HL-60 (cell line): ENCODE results near the gene PROC.

Experiments used
- DNase-seq, 2 experiments: peaks; one replicate each; pipeline ENCODE4 v3.0.0-alpha.2; 2010 to 2020; ENCODE audit warnings: low read depth in 1 of 2, low spot score in 1 of 2
- H3K27ac ChIP-seq: fragments of 250-450 bp; sonication (Bioruptor Pico); replicated peaks from 2 replicates; pipeline ENCODE4 v1.5.1; 2020; ENCODE audit warnings: mild to moderate bottlenecking, moderate library complexity
- H3K27me3 ChIP-seq: fragments of 250-450 bp; sonication (Bioruptor Pico); 2 replicates; pipeline ENCODE4 v1.5.1; 2021; ENCODE audit warnings: mild to moderate bottlenecking, moderate library complexity; ENCODE audit not compliant: insufficient read depth, poor library complexity, severe bottlenecking
- H3K4me3 ChIP-seq: replicated peaks from 2 replicates; pipeline ENCODE4 v1.5.1; 2011; ENCODE audit warnings: mild to moderate bottlenecking, control low read depth, low read length; ENCODE audit not compliant: insufficient read depth
- GABPA ChIP-seq: IDR thresholded peaks from 2 replicates; pipeline ENCODE4 v1.6.1; 2012; ENCODE audit warnings: low read depth
- POLR2AphosphoS5 ChIP-seq: IDR thresholded peaks from 2 replicates; pipeline ENCODE4 v1.6.1; 2012; ENCODE audit warnings: low read depth
- SPI1 ChIP-seq: IDR thresholded peaks from 2 replicates; pipeline ENCODE4 v1.6.1; 2012; ENCODE audit warnings: low read depth, mild to moderate bottlenecking, borderline replicate concordance
- TF ChIP-seq, protein P1 (sequence below): IDR thresholded peaks from 2 replicates; pipeline ENCODE4 v1.6.1; 2012; ENCODE audit warnings: low read depth; ENCODE audit not compliant: insufficient replicate concordance
- TF ChIP-seq, protein P2 (sequence below): IDR thresholded peaks from one replicate; pipeline ENCODE4 v1.5.1; 2011; ENCODE audit warnings: low read length, control low read depth, inconsistent platforms; ENCODE audit not compliant: insufficient read depth

The PROC gene

DNA sequence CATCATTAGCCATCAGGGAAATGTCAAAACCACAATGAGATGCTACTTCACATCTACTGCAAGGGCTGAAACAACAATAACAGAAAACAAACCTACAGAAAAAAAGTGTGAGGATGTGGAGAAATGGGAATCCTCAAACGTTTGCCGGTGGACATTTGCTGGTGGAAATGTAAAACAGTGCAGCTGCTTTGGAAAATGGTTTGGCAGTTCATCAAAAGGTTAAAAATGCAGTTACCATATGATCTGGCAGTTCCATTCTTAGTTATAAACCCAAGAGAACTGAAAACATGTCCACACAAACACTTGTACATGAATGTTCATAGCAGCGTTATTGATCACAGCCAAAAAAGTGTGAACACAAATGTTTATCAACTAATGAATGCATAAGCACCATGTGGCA, 44.2 kb downstream of the PROC start:
- TF ChIP-seq, protein P1, sequence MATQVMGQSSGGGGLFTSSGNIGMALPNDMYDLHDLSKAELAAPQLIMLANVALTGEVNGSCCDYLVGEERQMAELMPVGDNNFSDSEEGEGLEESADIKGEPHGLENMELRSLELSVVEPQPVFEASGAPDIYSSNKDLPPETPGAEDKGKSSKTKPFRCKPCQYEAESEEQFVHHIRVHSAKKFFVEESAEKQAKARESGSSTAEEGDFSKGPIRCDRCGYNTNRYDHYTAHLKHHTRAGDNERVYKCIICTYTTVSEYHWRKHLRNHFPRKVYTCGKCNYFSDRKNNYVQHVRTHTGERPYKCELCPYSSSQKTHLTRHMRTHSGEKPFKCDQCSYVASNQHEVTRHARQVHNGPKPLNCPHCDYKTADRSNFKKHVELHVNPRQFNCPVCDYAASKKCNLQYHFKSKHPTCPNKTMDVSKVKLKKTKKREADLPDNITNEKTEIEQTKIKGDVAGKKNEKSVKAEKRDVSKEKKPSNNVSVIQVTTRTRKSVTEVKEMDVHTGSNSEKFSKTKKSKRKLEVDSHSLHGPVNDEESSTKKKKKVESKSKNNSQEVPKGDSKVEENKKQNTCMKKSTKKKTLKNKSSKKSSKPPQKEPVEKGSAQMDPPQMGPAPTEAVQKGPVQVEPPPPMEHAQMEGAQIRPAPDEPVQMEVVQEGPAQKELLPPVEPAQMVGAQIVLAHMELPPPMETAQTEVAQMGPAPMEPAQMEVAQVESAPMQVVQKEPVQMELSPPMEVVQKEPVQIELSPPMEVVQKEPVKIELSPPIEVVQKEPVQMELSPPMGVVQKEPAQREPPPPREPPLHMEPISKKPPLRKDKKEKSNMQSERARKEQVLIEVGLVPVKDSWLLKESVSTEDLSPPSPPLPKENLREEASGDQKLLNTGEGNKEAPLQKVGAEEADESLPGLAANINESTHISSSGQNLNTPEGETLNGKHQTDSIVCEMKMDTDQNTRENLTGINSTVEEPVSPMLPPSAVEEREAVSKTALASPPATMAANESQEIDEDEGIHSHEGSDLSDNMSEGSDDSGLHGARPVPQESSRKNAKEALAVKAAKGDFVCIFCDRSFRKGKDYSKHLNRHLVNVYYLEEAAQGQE: no peak
- TF ChIP-seq, protein P2, sequence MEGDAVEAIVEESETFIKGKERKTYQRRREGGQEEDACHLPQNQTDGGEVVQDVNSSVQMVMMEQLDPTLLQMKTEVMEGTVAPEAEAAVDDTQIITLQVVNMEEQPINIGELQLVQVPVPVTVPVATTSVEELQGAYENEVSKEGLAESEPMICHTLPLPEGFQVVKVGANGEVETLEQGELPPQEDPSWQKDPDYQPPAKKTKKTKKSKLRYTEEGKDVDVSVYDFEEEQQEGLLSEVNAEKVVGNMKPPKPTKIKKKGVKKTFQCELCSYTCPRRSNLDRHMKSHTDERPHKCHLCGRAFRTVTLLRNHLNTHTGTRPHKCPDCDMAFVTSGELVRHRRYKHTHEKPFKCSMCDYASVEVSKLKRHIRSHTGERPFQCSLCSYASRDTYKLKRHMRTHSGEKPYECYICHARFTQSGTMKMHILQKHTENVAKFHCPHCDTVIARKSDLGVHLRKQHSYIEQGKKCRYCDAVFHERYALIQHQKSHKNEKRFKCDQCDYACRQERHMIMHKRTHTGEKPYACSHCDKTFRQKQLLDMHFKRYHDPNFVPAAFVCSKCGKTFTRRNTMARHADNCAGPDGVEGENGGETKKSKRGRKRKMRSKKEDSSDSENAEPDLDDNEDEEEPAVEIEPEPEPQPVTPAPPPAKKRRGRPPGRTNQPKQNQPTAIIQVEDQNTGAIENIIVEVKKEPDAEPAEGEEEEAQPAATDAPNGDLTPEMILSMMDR: no peak
- TF ChIP-seq SPI1: no peak
- no peak for TF ChIP-seq GABPA
- TF ChIP-seq POLR2AphosphoS5: no peak
- Histone ChIP-seq H3K27ac (no peak overlapping the region), H3K27me3 (no peaks in the 10 kb centered on the region), H3K4me3 (no peak overlapping the region)
- no peak for DNase-seq

DNA sequence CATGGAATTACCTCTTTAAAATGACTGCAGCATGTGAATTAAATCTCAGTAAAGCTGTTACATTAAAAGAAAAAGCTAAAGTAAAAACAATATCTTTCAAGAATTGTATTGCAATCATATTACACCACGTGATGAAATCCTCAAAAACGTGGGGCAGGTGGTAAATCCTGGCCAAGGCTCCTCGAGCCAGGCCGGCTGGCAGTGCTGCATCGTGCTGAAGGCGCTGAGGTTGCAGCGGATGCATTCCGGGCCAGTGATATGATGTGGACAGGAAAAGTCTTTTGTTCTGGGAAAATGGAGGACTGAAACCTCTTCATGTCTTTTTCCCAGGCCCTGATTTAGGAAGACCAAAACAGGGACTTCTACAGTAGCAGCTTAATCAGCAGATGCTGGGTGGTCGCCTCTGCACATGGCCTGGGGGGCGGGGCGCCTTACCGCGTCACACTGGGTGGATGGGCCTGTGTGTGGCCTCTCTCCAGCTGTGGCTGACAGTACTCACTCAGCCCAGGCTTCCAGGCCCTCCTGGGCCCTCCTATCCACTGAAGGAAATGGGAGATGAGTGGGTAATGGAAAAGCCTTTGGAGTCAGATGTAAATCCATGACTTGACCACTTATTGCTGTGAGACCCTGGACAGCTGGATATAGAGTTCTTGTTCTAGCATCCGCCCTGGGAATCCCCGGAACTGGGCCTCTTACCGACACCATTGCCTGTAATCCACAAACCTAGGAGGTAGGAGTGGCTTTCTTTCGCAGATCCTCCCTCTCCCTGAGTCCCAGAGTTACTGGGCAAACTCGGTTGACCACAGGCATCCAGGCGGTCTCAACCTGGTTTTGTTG, 45.1 kb downstream of the PROC start:
- Histone ChIP-seq H3K27ac (no peak overlapping the region), H3K4me3 (no peak overlapping the region), H3K27me3 (no peaks in the 10 kb centered on the region)
- no peak for DNase-seq
- TF ChIP-seq, protein P1: no peak
- TF ChIP-seq SPI1: no peak
- no peak for TF ChIP-seq POLR2AphosphoS5
- TF ChIP-seq, protein P2: no peak
- TF ChIP-seq GABPA: no peak

DNA sequence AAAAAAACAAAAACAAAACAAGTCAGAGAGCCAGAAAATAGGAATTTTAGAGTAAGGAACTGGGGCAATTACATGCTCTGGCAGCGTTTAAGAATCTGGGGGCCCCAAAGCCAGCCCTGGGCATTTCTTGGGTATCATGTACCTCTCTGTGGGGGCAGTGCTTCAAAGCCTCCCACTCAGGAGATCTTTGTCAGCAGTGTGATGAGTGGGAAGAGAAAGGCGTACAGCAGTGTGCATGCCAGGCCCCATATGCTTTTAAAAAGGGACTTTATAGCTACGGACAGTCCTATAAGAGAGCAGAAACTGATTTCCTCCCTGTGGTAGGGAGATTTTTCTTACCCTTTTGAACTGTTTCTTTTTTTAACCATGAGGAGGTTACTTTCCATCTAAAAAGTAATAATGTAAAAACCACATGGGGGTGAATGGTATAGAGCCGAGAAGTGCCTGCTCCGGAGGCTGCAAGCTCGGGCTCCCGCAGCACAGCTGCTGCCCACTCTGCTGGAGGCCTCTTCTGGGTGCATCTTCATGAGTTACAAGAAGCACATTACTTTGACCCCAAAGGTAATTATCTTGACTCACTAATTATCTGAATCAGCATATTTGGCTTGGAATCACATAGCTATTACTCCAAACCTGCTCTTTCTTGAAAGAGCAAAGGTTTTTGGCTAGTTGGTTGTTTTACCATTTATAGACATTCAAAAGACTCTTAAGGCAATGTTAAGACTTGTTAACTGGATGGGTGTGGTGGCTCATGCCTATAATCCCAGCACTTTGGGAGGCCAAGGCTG, 46.4 kb downstream of the PROC start:
- DNase-seq: no peak
- TF ChIP-seq GABPA (no peak), SPI1 (no peak)
- TF ChIP-seq, protein P2: no peak
- Histone ChIP-seq H3K27me3 (no peaks in the 10 kb centered on the region), H3K4me3 (no peak overlapping the region), H3K27ac (no peak overlapping the region)
